Adrenal gland (tissue), 5 donors: ENCODE results near the gene CST4.

Experiments used
- POLR2A ChIP-seq, 2 donors: fragments of 450-650 bp; IDR thresholded peaks; one replicate each; pipeline ENCODE4 v1.6.1; 2017; ENCODE audit warnings: antibody characterized with exemption in 2 of 2, mild to moderate bottlenecking in 2 of 2, moderate library complexity in 1 of 2
- TF ChIP-seq, protein P1 (sequence below), 6 experiments: fragments of 450-650 bp in 4 of 6; fragments of 200-600 bp in 2 of 6; sonication (generic) in 1 of 6; IDR thresholded peaks; 1 replicate in 5 of 6; 2 replicates in 1 of 6; pipeline versions ENCODE4 v1.5.1 to v1.8.0; 2016 to 2021; ENCODE audit warnings: antibody characterized with exemption in 6 of 6, mild to moderate bottlenecking in 2 of 6, moderate library complexity in 1 of 6
- donor health status: DM: no; HTN: no; CAD: no.

DNA sequence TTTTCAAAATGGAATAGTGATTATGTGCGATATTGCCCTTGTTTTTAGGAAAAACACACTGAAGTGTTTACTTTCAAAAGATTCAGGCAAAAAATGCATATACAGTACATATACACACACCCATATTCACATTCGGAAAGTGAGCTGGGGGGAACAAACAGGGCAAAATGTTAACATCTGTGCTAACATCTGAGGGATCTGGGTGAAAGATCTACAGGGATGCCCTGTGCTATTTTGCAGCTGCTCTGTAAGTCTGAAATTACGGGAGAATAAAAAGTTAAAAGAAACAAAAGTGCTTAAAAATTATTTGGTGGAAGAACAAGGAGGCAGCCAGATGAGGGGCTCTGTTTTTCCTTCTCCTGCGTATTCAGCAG is 51.9 kb downstream of the CST4 start:
- TF ChIP-seq, protein P1, sequence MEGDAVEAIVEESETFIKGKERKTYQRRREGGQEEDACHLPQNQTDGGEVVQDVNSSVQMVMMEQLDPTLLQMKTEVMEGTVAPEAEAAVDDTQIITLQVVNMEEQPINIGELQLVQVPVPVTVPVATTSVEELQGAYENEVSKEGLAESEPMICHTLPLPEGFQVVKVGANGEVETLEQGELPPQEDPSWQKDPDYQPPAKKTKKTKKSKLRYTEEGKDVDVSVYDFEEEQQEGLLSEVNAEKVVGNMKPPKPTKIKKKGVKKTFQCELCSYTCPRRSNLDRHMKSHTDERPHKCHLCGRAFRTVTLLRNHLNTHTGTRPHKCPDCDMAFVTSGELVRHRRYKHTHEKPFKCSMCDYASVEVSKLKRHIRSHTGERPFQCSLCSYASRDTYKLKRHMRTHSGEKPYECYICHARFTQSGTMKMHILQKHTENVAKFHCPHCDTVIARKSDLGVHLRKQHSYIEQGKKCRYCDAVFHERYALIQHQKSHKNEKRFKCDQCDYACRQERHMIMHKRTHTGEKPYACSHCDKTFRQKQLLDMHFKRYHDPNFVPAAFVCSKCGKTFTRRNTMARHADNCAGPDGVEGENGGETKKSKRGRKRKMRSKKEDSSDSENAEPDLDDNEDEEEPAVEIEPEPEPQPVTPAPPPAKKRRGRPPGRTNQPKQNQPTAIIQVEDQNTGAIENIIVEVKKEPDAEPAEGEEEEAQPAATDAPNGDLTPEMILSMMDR (IDR thresholded peaks at IDR 0.05) = no peak
- TF ChIP-seq POLR2A (IDR thresholded peaks at IDR 0.05) = no peak
